Islet precursor cell (in vitro differentiated cells): ENCODE measurements around the gene DIPK1A.
A peak's percentile ranks its signal among the peaks of the same experiment; 100 is the strongest.

Experiments used
- DNase-seq: peaks from one replicate; pipeline ENCODE4 v3.0.0-alpha.2; 2018

Gene DIPK1A

DNA sequence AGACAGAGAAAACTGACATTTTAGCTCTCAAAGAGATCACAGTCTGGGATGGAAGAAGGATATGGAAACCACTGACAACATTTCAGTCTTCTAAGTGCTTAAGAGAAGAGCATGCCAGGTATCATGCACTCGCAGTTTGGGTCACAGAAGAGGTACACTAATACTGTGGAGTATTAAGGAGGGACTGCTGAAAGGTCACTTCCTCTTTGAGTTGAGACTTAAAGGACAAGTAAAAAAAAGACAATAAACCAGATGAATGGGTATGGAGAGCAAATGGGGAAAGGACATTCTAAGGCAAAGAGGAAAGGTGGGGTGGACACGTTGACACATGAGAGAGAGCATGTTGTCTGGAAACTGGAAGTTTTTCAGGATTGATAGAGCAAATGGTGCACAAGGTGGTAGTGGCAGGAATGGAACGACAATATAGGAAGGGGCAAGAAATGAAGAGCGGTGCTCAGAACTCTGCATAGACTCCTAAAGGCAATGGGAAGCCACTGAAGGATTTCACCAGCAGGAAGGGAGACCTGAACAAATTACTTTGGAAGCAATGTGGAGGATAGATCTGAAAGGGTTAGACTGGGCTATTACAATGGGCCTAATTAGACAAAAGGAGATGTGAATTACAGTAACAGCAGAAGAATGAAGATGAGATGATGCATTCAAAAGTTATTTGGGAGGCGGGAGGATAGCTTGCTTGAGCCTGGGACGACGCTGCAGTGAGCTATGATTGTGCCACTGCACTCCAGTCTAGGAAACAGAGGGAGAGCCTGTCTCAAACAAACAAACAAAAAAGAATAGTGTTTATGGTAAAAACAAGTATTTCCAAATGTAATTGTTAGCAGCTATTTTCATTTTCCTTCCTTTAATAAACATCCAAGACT, 11.1 kb downstream of the DIPK1A start:
- peak; percentile 76 for DNase-seq

DNA sequence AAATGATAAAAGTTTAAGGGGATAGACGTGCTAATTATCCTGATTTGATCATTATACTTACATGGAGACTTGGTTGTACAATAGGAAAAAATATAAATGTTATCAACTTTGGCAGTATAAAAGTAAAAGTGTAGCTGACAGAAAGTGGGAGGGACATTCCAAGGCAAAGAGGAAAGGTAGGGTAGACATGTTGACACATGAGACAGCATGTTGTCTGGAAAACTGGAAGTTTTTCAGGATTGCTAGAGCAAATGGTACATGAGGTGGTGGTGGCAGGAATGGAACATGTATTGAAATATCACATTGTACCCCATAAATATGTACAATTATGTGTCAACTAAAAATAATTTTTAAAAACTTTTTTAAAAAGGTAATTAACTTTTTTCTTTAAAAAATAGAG, 13.2 kb downstream of the DIPK1A start:
- no peak for DNase-seq

DNA sequence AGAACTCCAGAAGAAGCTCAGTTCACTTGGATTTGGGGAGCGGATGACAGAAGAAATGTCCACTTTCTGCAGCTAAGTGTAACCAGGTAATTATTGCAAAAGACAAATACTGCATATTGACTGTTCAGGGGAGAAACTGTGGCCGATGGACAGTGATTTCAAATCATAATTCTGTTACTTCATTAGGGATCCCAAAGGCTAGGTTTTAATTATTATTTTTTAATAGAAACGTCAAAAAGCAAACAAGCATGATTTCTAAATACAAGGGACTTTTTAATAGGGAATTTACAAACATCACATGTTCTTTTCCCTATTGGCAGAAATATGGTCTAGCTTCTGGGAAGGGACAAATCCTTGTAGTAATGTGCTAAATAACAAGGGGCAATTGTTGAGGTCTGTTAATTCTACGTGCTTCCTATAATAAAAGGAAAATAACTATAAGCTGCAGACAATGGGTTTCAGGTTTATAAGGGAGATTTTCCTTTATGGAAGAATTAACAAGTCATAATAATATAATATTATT, 15.5 kb downstream of the DIPK1A start:
- DNase-seq: no peak

DNA sequence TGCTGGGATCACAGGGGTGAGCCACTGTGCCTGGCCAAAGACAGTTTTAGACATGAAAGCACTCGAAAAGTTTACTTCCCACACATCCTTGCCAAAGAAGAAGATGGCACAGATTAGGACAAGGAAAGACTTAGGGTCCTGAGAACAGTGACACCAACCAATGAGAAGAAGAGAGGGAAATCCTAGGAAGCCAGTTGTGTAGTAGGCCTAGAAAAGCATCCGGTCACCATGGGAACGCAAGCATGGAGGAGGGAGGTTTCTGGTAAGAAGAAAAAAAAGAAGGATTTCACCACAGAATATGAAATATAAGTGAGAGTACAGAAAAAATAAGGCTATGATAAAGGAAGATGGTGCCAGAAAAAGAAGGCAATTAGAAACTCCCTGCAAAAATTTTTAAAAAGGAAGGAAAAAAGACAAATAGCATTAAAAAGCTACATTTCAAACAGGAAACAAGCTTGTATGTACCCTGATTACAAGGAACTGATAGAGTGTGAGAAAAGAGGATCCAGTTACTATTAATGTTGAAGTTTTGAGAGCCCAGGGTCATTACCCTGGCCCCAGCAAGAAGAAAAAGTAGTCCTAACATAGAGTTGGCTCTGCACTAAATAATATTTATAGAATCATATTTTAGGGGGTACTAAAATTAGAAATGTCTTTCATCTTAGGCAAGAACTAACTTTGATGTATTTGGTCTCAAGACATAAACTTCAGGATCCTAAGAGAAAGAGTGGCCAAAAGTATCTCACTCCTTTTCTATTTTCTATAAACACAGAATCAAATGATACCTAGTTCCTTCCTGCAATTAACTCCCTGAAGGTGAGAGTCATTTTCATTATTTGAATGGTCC, 16.1 kb downstream of the DIPK1A start:
- no peak for DNase-seq

DNA sequence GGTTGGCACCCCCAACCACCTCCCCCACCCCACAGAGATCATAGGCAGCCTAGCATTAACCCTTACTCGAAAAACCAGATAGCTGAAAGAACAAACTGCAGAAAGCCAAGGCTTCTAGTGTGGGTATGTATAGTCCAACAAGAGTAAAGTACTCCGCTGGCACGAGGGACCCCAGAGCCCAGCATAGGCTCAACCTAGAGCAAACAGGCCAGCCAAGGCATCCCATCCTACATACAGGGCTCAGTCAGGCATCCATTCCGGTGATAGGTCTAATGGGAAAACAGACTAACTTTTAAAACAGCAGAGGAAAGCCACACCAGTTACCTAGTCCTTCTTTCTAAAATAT, 17.8 kb downstream of the DIPK1A start:
- DNase-seq: no peak

DNA sequence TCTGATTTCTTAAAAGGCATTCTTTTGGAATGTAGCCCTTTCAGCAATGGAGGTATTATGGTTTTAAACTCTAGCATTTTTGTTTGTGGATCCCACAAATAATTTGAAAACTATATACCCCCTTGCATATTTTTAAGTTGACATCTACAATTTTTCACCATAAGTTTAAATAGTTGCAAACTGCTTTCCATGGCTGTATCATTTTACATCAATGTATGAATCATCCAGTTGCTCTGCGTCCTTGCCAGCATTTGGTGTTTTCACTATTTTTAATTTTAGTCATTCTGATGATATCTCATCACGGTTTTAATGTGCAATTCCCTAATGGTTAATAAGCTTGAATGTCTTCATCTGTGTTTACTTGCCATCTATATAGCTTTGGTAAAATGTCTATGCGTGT, 20.7 kb downstream of the DIPK1A start:
- no peak for DNase-seq

DNA sequence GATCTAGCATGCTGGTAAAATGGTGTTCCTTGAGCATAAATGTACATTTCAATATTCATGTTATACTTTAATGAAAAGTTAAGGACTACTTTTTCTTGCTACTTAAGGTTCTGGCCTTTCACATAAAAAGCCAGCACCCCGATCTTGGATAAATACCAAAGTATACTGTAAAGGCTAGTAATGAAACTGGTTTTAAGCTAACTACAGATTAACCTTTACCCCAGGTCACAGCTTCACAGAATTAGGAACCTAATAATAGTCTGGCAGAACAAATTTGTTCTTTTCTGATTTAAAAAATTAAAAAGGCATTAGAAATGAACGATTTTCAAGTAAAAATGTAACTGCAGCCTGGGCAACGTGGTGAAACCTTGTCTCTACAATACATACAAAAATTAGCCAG, 23.5 kb downstream of the DIPK1A start:
- DNase-seq: no peak

DNA sequence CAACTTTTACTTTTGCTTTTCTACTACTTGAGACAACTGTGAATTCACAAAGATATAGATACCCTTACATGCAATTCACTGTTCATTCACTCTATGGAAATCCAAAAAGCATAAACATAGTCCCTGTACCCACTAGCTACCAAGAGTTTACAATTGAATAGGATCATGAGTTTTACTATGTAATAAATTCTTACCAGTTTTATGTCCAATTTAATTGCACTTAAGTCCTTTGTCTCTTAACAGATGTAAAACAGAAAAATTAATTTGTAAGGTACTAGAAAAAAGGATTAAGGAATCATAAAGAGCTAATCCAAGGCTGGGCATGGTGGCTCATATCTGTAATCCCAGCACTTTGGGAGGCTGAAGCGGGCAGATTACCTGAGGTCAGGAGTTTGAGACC, 24.4 kb downstream of the DIPK1A start:
- DNase-seq: no peak

DNA sequence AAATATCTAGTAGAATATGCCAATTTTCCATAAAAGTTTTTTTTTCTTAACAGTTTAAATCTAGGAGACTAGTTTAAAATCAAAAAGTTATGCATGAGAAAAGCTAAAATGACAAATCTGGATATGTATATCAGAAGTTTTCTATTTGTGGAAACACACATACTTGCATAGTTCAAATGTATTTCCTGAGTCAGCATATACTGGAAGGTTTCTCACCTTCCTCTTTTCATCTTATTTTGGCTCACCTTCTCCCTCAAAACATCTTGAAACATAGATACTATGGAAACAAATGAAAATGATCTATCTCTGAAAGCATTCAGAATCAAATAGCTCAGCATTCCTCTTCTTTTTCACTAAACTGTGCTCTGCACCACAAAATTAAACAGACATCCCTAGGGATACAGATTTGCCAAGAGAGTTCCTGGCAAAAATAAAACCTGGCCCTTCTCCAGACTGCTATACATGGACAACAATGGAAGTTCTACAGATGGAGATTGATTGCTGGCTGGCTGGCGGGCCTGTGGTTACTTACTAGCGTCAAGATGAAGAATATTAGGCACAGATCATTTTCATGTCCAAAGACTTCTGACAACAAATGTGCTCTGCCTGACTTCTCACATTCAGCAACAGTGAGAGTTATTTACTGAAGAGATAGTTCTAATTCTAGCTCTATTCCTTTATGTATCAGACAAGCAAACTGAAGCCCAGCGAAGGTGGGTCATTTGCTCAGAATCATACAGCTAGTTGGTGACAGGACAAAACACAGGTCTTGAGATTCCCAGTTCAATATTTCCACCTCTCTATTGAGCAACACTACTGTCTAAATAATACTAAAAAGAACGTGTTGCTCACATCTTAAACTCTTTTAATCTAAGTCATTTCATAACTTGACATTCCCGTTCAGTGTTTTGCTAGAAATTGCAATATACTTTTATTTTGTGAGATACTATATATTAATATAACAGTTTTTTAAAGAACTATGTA, 26.6 kb downstream of the DIPK1A start:
- DNase-seq: no peak

DNA sequence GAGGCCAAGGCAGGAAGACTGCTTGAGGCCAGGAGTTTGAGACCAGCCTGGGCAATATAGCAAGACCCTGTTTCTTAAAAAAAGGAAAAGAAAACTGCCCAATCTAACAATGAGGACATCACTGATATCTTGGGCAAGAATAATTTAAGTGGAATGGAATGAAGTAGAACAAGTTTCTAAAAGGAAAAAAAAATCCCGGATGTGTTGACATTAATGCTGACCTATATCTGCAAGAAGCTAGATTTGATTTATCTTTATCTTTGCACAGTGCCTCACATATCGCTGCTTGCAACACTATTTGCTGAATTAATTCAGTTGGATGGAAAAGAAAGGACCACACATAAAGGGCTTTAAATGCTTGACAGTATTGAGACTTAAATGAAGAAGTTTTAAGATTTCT, 27.8 kb downstream of the DIPK1A start:
- DNase-seq: no peak

DNA sequence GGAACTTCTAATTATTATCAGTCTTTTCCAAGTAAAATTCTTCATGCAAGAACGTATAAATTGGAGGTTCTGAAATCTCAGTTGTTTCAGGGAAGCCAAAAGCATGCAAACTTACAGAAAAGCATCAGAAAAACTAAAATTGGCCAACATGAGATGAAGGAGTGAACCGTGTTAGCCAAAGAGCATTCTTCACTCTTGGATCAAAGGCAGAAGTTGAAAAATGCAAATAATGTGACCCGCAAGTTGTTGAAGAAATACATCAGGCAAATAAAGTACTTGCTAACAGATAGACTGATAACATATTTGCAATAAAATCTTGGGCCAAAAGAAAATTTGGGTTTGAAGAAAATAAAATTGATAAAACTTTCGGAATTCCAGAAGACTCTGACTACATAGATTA, 29.6 kb downstream of the DIPK1A start:
- DNase-seq: no peak

DNA sequence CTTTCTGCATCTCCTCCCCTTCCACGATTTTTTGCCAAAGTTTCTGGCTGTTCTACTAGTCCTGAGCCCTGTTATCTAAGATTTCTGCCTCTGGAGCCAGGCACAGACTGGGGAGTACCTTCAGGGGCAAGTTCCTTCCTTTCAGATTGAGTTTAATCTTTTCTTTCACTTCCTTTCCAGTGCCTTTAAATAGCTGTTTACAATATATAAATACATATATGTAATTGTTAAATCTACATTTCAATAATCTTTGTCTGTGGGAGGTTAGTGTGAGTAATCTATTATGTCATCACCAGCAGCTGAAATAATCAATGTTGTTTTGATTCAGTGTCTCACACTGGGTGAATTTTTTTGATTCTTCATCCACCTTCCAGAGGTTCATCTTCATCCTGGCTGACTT, 31.8 kb downstream of the DIPK1A start:
- no peak for DNase-seq

DNA sequence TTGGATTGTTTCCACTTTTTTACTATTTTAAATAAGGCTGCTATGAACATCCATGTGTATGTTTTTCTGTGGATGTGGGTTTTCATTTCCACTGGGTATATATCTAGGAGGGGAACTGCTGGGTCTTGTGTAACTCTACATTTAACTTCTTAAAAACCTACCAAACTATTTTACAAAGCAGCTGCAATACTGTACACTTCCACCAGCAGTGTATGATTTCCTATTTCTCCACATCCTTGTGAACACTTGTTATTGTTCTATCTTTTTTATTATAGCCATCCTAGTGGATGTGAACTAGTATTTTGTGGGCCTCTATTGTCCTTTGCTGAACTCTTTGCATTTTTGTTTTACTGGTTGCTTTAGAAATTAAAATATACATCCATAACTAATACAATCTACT, 33.4 kb downstream of the DIPK1A start:
- DNase-seq: no peak

DNA sequence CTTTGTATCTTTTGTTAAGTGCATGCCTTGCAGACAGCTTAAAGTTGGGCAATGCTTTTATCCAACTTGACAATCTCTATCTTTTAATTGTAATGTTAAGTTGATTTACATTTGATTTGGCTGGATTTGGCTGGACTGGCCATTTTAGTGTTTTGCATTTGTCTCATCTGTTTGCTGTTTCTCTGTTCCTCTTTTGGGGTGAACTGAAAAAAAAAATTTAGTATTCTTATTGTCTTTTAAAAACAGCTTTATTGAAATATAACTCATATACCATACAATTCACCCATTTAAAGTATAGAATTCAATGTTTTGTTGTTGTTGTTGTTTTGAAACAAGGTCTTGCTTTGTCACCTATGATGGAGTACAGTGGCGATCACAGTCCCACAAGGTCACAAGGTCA, 34.4 kb downstream of the DIPK1A start:
- no peak for DNase-seq

DNA sequence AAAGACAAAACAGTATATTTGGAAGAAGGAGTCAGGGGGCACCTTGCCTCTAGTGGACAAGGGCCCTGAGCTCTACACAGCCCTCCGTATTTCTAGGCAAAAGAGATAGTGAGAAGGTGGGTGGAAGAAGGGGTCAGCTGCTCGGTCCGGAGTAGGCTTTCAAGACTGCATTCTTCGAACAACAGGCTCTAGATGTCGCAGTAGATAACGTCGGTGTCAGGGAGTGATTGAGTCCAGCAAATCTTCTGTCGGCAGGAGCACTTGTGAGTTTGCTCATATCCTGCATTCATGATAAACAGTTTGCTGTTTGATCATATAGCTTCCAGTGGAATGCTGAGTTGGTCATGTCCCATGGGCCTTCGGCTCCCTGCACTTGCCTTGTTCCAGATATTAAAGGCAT, 36.8 kb downstream of the DIPK1A start:
- DNase-seq: peak; percentile 89

DNA sequence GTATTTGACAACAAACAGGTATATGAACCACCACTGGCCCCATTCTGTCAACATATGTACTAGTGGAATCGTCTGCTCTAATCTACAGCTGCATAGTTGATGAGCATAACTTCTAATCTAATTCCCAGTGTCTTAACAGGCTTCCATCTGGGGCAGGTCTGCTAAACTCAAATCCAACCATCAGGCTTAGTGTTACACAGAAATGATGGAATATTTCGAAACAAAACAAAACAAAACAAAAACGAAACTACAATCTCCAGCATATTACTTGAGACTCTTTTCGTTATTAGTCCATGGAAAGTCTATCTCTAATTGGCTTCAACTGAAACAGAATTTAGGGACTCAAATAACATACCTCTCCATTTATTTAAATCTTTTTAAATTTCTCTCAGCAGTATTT, 37.6 kb downstream of the DIPK1A start:
- no peak for DNase-seq

DNA sequence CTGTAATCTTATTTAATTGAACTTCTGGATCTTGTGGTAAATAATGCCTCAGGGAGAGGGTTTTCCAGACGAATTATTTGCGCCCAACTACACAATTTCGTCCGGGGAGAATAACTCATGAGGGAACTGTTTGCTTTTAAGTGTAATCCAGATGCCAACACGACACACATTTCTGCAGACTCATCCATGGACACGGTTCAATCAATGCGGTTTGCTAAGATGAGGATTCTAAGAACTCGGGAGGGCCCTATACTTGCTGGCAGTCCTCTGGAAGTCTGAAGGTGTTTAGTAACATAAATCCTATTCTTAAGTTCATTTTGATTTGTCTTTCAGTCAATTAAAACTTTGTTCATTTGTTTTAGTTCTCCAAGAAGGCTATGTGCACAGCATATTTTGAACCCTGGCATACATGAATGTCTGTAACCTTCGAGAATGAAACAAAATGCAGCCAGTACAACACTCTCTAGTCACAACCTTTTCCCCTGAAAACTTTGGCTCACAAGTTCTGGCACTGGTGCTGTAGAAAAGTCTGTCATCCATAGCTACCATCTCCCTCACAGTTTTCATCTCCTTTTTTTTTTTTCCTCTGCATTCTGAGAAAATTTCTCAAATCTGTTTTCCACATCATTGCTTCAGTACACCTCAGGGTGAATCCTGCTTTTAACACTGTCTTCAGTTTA, 38.8 kb downstream of the DIPK1A start:
- no peak for DNase-seq

DNA sequence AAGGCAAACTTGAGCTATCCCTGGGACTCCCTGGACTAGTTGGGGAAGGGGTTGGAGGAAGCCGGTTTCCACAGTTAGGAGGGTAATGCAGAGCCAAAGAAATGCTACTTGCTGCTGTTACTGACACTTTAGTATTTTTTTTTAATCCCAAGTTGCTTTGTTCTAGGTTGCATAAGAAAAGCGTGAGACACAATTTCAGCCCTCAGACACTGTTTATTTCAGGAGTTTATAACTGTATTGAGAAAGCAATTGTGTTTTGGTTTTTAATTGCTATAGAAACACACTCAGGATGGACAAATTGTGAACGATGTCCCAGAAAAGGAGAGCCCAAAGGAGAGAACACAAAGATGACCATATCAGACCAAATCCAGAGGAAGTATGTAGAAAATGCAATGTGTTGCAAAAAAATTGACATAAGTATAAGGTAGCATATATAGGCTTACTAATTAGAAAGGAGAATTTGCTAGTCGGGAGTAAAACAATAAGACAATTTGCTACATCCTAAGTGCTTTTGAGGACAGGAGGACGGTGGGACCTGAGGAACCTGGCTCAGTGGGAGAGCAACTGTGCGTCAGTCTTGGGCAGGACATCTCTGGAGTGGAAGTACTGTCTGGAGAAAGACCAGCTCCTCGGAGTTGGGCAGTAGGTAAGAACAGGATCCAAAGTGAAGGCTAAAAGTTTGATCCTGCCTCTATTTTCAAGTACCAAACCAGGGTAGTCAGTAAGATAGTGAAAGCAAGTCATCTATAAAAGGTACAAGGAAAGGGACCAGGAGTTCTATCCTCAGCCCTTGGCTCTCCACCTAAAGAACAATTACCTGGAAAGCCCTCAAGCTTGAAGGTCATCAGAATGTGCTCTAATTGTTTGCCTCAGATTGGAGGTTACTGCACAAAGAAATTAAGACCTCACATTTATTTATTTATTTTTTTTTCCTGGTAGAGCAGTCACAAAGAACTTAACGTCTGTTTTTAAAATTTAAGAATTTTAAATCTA, 39.9 kb downstream of the DIPK1A start:
- DNase-seq: no peak

DNA sequence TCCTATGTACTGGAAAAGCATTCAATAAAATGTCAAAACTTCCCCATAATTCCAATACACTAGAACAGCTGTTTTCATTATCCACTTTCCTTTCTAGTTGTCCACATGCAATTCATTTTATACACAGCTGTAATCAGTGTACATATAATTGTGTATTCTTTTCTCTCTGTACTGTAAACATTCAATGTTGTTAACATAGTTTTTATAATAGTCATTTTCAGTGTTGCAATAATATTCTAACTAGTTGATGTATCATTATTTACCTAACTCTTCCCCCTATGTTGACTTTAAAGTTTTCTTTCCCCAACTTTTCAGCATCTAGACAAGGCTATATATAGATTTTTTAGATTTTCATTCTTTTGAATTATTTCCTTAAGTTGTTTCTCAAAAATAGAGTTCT, 44.4 kb downstream of the DIPK1A start:
- no peak for DNase-seq

DNA sequence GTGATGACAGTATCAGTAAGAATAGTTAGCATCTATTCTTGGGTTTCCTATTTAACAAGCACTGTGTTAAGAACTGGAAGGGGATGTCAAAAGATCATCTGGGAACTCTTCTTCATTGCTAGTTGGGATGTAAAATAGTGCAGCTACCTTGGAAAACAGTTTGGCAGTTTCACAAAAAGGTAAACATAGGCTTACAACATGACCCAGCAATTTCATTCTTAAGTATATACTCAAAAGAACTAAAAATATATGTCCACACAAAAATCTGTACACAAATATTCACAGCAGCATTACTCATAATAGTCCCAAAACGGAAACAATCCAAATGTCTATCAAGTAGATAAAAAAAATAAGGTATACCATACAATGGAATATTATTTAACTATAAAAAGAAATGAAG, 45.7 kb downstream of the DIPK1A start:
- DNase-seq: no peak
